MCF 10A (cell line): ENCODE measurements around the gene HIPK1. TPM values are rescaled to one million over a fixed set of nuclear protein-coding genes. Genes with fewer than 3 reads are reported as not detected.

Experiments
- BruUV-seq: library from RNA; stranded (reverse); fragments of 400-500 nt; replicated peaks from 2 replicates; lab custom pipeline; 2021; lab: Mats Ljungman, UMichigan
- CTCF ChIA-PET: fragments of 300-600 bp; sonication (Branson Sonifier 250); formaldehyde crosslinking; extraction: SDS; loops from one replicate; lab custom pipeline; 2021; ENCODE audit warnings: antibody characterized with exemption, inconsistent platforms; lab: Yijun Ruan, JAX
- POLR2A ChIA-PET: fragments of 300-600, 350-650 bp; sonication (Branson Sonifier 250); formaldehyde crosslinking; extraction: SDS; loops from one replicate; lab custom pipeline; 2020; ENCODE audit warnings: antibody characterized with exemption, inconsistent platforms; lab: Yijun Ruan, JAX
- DNase-seq: peaks from one replicate; pipeline ENCODE4 v3.0.0-alpha.2; 2018; ENCODE audit not compliant: unreplicated experiment
- H3K27ac Mint-ChIP-seq: one replicate; pipeline ENCODE4 v1.8.0; 2022; ENCODE audit warnings: mild to moderate bottlenecking, low read depth, mixed read lengths; ENCODE audit not compliant: unreplicated experiment
- H3K27me3 Mint-ChIP-seq: one replicate; pipeline ENCODE4 v1.8.0; 2022; ENCODE audit warnings: mixed read lengths; ENCODE audit not compliant: insufficient read depth, unreplicated experiment
- H3K36me3 Mint-ChIP-seq: one replicate; pipeline ENCODE4 v1.8.0; 2022; ENCODE audit warnings: mild to moderate bottlenecking, moderate library complexity, mixed read lengths; ENCODE audit not compliant: insufficient read depth, unreplicated experiment
- H3K4me1 Mint-ChIP-seq: one replicate; pipeline ENCODE4 v1.8.0; 2022; ENCODE audit warnings: mixed read lengths; ENCODE audit not compliant: insufficient read depth, unreplicated experiment
- H3K4me3 Mint-ChIP-seq: one replicate; pipeline ENCODE4 v1.8.0; 2022; ENCODE audit warnings: mild to moderate bottlenecking, moderate library complexity, mixed read lengths; ENCODE audit not compliant: unreplicated experiment
- H3K9me3 Mint-ChIP-seq: one replicate; pipeline ENCODE4 v1.8.0; 2022; ENCODE audit warnings: mixed read lengths; ENCODE audit not compliant: unreplicated experiment
- CTCF ChIP-seq: fragments of 200-600 bp; IDR thresholded peaks from one replicate; pipeline ENCODE4 v1.8.0; 2022; ENCODE audit warnings: antibody characterized with exemption, mild to moderate bottlenecking; ENCODE audit not compliant: unreplicated experiment
- intact Hi-C: fragments of 100-400 bp; cut with micrococcal nuclease; formaldehyde crosslinking; loops from 2 replicates; pipeline ENCODE4 v1.14.1; 2022
- total RNA-seq: library from RNA; stranded (reverse); gene quantifications from 2 replicates; pipeline ENCODE4 v1.2.3, GENCODE V29; 2022

Gene HIPK1
- total RNA-seq, 1 experiment from 2014 or later, result 46.7 TPM

GRCh38 chr1:113931451-113931851 is 2.3 kb downstream of the HIPK1 start:
- no TSS peak for BruUV-seq
- Mint-ChIP-seq H3K4me3 (peak overlapping the region; percentile 95), H3K9me3 (no peaks in the 10 kb centered on the region), H3K27me3 (no peaks in the 10 kb centered on the region), H3K27ac (peak overlapping the region; percentile 97), H3K36me3 (peaks cover 9% of the 10 kb centered on the region), H3K4me1 (peaks cover 48% of the 10 kb centered on the region)
- POLR2A ChIA-PET, result interaction anchor here (0.6 to 9.2 kb wide), 12 partner anchors 11 to 826 kb away, joined by 3 to 228 read pairs (median 4); partner anchors contain the start of genes AP4B1, DCLRE1B, PHTF1 and RSBN1
- CTCF ChIA-PET, result interaction anchor here (0.6 to 5.3 kb wide), 13 partner anchors 11 to 480 kb away, joined by 3 to 48 read pairs (median 4); partner anchors contain the start of genes AP4B1 and DCLRE1B
- no peak for TF ChIP-seq CTCF
- intact Hi-C loops, result no loop called here
- peak; percentile 38 for DNase-seq

GRCh38 chr1:113934006-113934405 is 4.9 kb downstream of the HIPK1 start:
- Mint-ChIP-seq H3K4me1 (peaks cover 50% of the 10 kb centered on the region), H3K4me3 (no peak overlapping the region), H3K27me3 (no peaks in the 10 kb centered on the region), H3K9me3 (no peaks in the 10 kb centered on the region), H3K36me3 (peaks cover 9% of the 10 kb centered on the region), H3K27ac (peak overlapping the region; percentile 88)
- no TSS peak for BruUV-seq
- POLR2A ChIA-PET, result interaction anchor here (1.3 to 1.7 kb wide), 2 partner anchors 11 to 123 kb away, joined by 4 read pairs; no protein-coding TSS in a partner anchor
- DNase-seq, result no peak
- no peak for TF ChIP-seq CTCF
- intact Hi-C loops, result no loop called here
- CTCF ChIA-PET, result interaction anchor here (0.9 kb wide), 1 partner anchor 19 kb away, joined by 3 read pairs; no protein-coding TSS in a partner anchor

- DNase-seq, result no peak
- H3K36me3 Mint-ChIP-seq, result peaks cover 9% of the 10 kb centered on the region
- H3K27me3 Mint-ChIP-seq, result no peaks in the 10 kb centered on the region
- POLR2A ChIA-PET, result interaction anchor here (1.3 to 1.7 kb wide), 3 partner anchors 10 to 123 kb away, joined by 3 to 4 read pairs (median 4); no protein-coding TSS in a partner anchor
- CTCF ChIA-PET, result interaction anchor here (0.6 to 0.9 kb wide), 2 partner anchors 19 to 889 kb away, joined by 3 read pairs; no protein-coding TSS in a partner anchor
- no TSS peak for BruUV-seq
- no peak overlapping the region for H3K4me3 Mint-ChIP-seq
- no peaks in the 10 kb centered on the region for H3K9me3 Mint-ChIP-seq
- intact Hi-C loops, result no loop called here
- peaks cover 50% of the 10 kb centered on the region for H3K4me1 Mint-ChIP-seq
- no peak for TF ChIP-seq CTCF
- no peak overlapping the region for H3K27ac Mint-ChIP-seq
Measured at GRCh38 chr1:113934511-113935055, 5.5 kb downstream of the HIPK1 start.

GRCh38 chr1:113935176-113935575 is 6.1 kb downstream of the HIPK1 start:
- Mint-ChIP-seq H3K4me1 (peaks cover 50% of the 10 kb centered on the region), H3K27me3 (no peaks in the 10 kb centered on the region), H3K27ac (no peak overlapping the region), H3K9me3 (no peaks in the 10 kb centered on the region), H3K36me3 (peaks cover 10% of the 10 kb centered on the region), H3K4me3 (no peak overlapping the region)
- no TSS peak for BruUV-seq
- no peak for TF ChIP-seq CTCF
- ChIA-PET POLR2A (interaction anchor here (1.0 to 1.5 kb wide), 3 partner anchors 10 to 123 kb away, joined by 3 to 4 read pairs (median 3); partner anchors contain the start of gene RSBN1), CTCF (interaction anchor here (0.6 kb wide), 1 partner anchor 744 kb away, joined by 3 read pairs; no protein-coding TSS in a partner anchor)
- DNase-seq, result no peak
- intact Hi-C loops, result no loop called here
